Transverse colon (tissue), 4 donors: ENCODE results near the gene CRISPLD2. TPM values are rescaled to one million over a fixed set of nuclear protein-coding genes. Genes with fewer than 3 reads are reported as not detected.
A peak's percentile ranks its signal among the peaks of the same experiment; 100 is the strongest.

Experiments used
- DNase-seq: peaks from one replicate; pipeline ENCODE4 v3.0.0-alpha.2; 2019
- H3K27ac ChIP-seq, 4 donors: fragments of 200-600 bp; sonication (generic); 2 replicates each; pipeline ENCODE4 v1.5.1; 2016 to 2018; ENCODE audit warnings: inconsistent platforms in 4 of 4
- H3K27me3 ChIP-seq: fragments of 200-600 bp; sonication (generic); 2 replicates; pipeline ENCODE4 v1.5.1; 2017; ENCODE audit warnings: inconsistent platforms
- H3K36me3 ChIP-seq, 4 donors: fragments of 200-600 bp; sonication (generic); 2 replicates each; pipeline ENCODE4 v1.5.1; 2017 to 2019; ENCODE audit warnings: inconsistent platforms in 4 of 4
- H3K4me1 ChIP-seq, 4 donors: fragments of 200-600 bp; sonication (generic); 2 replicates each; pipeline ENCODE4 v1.5.1; 2017 to 2020; ENCODE audit warnings: inconsistent platforms in 4 of 4
- H3K4me3 ChIP-seq, 4 donors: fragments of 200-600 bp; sonication (generic); 1 replicate in 1 of 4; 2 replicates in 3 of 4; pipeline versions ENCODE4 v1.5.1 to v1.6.1; 2017 to 2019; ENCODE audit warnings: inconsistent platforms in 4 of 4
- H3K9me3 ChIP-seq, 2 donors: fragments of 200-600 bp; sonication (generic); 2 replicates each; pipeline ENCODE4 v1.5.1; 2017 to 2019; ENCODE audit warnings: inconsistent platforms in 2 of 2
- EP300 ChIP-seq: sonication (generic); formaldehyde crosslinking; IDR thresholded peaks from one replicate; pipeline ENCODE4 v1.6.1; 2017; ENCODE audit warnings: antibody characterized with exemption, low read depth
- POLR2A ChIP-seq: fragments of 450-650 bp; IDR thresholded peaks from one replicate; pipeline ENCODE4 v1.6.1; 2016; ENCODE audit warnings: antibody characterized with exemption, mild to moderate bottlenecking, moderate library complexity
- POLR2AphosphoS5 ChIP-seq, 3 donors: sonication (generic); formaldehyde crosslinking; IDR thresholded peaks; one replicate each; pipeline ENCODE4 v1.6.1; 2016; ENCODE audit warnings: antibody characterized with exemption in 3 of 3
- WGBS, 2 donors: methylation state at CpG; one replicate each; pipeline ENCODE4 v1.1.5; 2018; ENCODE audit warnings: low coverage in 1 of 2; 5-methylcytosine and 5-hydroxymethylcytosine counted together
- in situ Hi-C, 4 donors: fragments of 200-750 bp; cut with MboI; loops; one replicate each; pipeline versions ENCODE4 v1.15.0 to v1.15.1; 2017; ENCODE audit warnings: low sequenced_read_pairs in 3 of 4, low pct_ligation_motif_present in 1 of 4, low pct_unique_long_range_greater_than_20kb in 1 of 4
- intact Hi-C: fragments of 100-400 bp; cut with DNase I; formaldehyde crosslinking; loops from one replicate; pipeline ENCODE4 v1.15.1; 2023; ENCODE audit warnings: low total_unique reads
- total RNA-seq, 4 donors: library from RNA; depleted of rRNA; stranded (reverse); fragments of >200 nt; gene quantifications; one replicate each; pipeline ENCODE4 v1.1.0, GENCODE V29; 2016
- TF ChIP-seq, protein P1 (sequence below), 5 experiments: fragments of 200-600 bp in 3 of 5; fragments of 450-650 bp in 2 of 5; sonication (generic) in 3 of 5; IDR thresholded peaks; 1 replicate in 2 of 5; 2 replicates in 3 of 5; pipeline ENCODE4 v1.5.1; 2016 to 2017; ENCODE audit warnings: antibody characterized with exemption in 5 of 5, inconsistent platforms in 3 of 5, mild to moderate bottlenecking in 2 of 5, moderate library complexity in 1 of 5

CRISPLD2 gene
- total RNA-seq, 4 donors from 2014 or later, result 53.4 to 326 (median 71.0) TPM

DNA sequence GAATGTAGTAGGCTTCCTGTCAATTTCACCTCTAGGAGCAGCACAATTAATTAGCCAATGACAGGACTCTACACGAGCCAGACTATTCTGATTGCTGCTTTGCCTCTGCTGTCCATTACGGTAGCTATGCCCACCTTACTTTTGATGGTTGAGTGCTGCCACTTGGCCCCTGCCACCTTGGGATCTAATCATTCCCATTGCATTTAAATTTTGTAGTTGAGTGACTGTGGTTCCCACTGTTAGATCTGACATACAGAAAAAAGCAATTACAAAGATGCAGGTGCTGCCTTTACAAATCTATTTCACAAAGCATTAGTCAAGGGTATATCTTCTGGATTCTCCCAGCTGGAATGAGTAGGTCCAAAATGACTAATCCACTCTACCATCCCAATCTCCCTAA, 39.9 kb downstream of the CRISPLD2 start:
- in situ Hi-C loops (no loop called here), intact Hi-C loops (no loop called here)
- peaks cover 0 to 35% (median 2%) of the 10 kb centered on the region in 4 donors for H3K36me3 ChIP-seq
- no peak overlapping the region for H3K27ac ChIP-seq
- no peak overlapping the region for H3K4me3 ChIP-seq
- H3K27me3 ChIP-seq, result no peaks in the 10 kb centered on the region
- TF ChIP-seq EP300, result no peak
- no peak for TF ChIP-seq POLR2AphosphoS5 (IDR thresholded peaks at IDR 0.05)
- TF ChIP-seq POLR2A, result no peak
- TF ChIP-seq, protein P1, sequence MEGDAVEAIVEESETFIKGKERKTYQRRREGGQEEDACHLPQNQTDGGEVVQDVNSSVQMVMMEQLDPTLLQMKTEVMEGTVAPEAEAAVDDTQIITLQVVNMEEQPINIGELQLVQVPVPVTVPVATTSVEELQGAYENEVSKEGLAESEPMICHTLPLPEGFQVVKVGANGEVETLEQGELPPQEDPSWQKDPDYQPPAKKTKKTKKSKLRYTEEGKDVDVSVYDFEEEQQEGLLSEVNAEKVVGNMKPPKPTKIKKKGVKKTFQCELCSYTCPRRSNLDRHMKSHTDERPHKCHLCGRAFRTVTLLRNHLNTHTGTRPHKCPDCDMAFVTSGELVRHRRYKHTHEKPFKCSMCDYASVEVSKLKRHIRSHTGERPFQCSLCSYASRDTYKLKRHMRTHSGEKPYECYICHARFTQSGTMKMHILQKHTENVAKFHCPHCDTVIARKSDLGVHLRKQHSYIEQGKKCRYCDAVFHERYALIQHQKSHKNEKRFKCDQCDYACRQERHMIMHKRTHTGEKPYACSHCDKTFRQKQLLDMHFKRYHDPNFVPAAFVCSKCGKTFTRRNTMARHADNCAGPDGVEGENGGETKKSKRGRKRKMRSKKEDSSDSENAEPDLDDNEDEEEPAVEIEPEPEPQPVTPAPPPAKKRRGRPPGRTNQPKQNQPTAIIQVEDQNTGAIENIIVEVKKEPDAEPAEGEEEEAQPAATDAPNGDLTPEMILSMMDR (IDR thresholded peaks at IDR 0.05), result no peak
- H3K9me3 ChIP-seq, result no peaks in the 10 kb centered on the region
- DNase-seq, result no peak
- no peaks in the 10 kb centered on the region for H3K4me1 ChIP-seq
- WGBS, 2 donors, result 94 to 100% methylated on average over 2 of the region's 2 CpGs

DNA sequence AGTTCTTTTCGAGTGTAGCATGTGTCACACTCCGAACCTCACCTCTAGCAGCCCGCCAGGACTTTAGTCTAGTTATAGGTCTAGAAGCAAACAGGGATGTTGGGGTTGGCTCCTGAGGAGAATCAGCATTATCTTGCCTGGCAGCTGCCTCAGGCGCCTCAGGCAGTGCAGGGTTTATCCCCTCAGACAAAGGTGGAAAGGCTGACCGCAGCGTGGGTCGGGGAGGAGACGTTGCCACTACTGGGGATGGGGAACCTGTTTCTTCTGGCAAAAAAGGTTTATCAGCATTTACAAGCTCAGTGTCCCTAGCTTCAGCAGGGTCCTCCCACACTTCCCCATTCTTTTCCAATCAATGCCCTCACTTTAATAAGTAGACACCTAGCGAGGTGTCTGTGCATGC, 40.6 kb downstream of the CRISPLD2 start:
- intact Hi-C loops, result no loop called here
- H3K27me3 ChIP-seq, result no peaks in the 10 kb centered on the region
- no peaks in the 10 kb centered on the region for H3K9me3 ChIP-seq
- no peak overlapping the region for H3K27ac ChIP-seq
- H3K36me3 ChIP-seq, result peaks cover 0 to 32% (median 2%) of the 10 kb centered on the region in 4 donors
- in situ Hi-C loops, result no loop called here
- 82 to 92% methylated on average over 4 to 9 of the region's 9 CpGs for WGBS, 2 donors
- DNase-seq, result no peak
- no peak overlapping the region for H3K4me3 ChIP-seq
- no peaks in the 10 kb centered on the region for H3K4me1 ChIP-seq
- TF ChIP-seq, protein P1 (IDR thresholded peaks at IDR 0.05), result no peak
- TF ChIP-seq POLR2AphosphoS5 (IDR thresholded peaks at IDR 0.05), result peak in 1 of 3 donors; percentile 12

DNA sequence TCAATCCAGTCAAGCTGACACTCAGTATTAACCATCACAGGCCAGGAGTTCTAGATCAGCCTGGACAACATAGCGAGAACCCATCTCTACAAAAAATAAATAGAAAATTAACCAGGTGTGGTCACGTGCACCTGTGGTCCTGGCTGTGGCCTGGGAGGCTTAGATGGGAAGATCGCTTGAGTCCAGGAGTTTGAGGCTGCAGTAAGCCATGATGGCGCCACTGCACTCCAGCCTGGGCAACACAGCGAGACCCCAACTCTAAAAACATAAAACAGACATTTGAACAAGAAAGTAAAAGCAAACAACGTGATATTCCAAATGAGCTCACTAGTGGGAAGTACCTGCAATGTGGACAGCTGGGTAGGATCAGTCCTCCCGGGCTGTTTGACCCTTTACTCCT, 41.9 kb downstream of the CRISPLD2 start:
- Histone ChIP-seq H3K36me3 (peaks cover 0 to 28% (median 2%) of the 10 kb centered on the region in 4 donors), H3K4me1 (no peaks in the 10 kb centered on the region), H3K4me3 (no peak overlapping the region), H3K27me3 (no peaks in the 10 kb centered on the region), H3K27ac (no peak overlapping the region), H3K9me3 (no peaks in the 10 kb centered on the region)
- 84 to 94% methylated on average over 3 to 7 of the region's 7 CpGs for WGBS, 2 donors
- in situ Hi-C loops, result no loop called here
- intact Hi-C loops, result no loop called here
- TF ChIP-seq POLR2A, result no peak
- no peak for TF ChIP-seq POLR2AphosphoS5 (IDR thresholded peaks at IDR 0.05)
- no peak for TF ChIP-seq EP300
- TF ChIP-seq, protein P1 (IDR thresholded peaks at IDR 0.05), result no peak
- DNase-seq, result no peak

DNA sequence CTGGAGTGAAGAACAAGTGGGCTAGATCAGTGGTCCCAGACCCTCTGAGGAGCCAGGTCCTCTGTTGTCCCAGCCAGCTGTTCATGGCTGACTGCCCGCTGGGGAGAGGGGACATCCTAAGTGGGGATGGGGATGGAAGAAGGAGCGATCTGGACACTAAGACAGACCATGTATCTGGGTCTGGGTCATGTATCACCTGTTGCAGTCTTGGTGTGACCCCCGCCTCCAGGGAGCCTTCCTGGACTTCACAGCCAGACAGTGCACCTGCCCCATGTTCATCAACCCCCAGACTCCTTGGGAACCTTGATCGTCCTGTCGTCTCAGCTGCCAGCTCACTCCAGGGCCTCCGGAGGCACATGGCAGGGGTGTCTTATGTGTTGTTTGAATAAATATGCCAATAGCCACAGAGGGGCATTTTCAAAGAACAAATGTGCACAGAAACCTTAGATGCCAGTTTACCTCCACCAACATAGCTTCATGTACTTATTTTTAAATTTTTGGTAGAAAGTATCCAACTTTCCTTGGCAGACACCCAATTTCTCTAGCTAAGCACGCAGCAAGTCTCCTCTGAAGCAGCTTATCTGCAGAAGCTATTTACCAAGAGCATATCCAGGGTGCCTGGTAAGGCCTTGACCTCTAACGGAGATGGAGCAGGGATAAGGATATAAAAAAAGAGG, 43.2 kb downstream of the CRISPLD2 start:
- TF ChIP-seq EP300, result no peak
- no peaks in the 10 kb centered on the region for H3K27me3 ChIP-seq
- 83 to 85% methylated on average over 6 to 8 of the region's 8 CpGs for WGBS, 2 donors
- peaks cover 0 to 28% (median 2%) of the 10 kb centered on the region in 4 donors for H3K36me3 ChIP-seq
- in situ Hi-C loops, result no loop called here
- intact Hi-C loops, result no loop called here
- DNase-seq, result no peak
- no peak overlapping the region for H3K4me3 ChIP-seq
- H3K4me1 ChIP-seq, result peaks cover 0 to 4% (median 0%) of the 10 kb centered on the region in 4 donors
- no peaks in the 10 kb centered on the region for H3K9me3 ChIP-seq
- H3K27ac ChIP-seq, result no peak overlapping the region

DNA sequence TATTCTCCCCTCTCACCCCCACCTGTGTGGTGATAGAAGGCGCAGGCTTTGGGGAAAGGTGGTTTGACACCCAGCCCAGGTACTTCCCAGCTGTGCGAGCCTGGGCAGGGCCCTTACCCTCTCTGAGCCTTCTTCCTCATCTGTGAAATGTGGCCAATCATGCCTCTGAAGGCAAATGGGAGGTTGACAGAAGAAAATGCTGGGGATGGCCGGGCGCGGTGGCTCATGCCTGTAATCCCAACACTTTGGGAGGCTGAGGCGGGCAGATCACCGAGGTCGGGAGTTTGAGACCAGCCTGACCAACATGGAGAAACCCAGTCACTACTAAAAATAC, 43.7 kb downstream of the CRISPLD2 start:
- Histone ChIP-seq H3K4me1 (peaks cover 0 to 4% (median 0%) of the 10 kb centered on the region in 4 donors), H3K27ac (no peak overlapping the region), H3K9me3 (no peaks in the 10 kb centered on the region), H3K36me3 (peaks cover 0 to 28% (median 2%) of the 10 kb centered on the region in 4 donors), H3K27me3 (no peaks in the 10 kb centered on the region), H3K4me3 (no peak overlapping the region)
- no peak for TF ChIP-seq POLR2AphosphoS5 (IDR thresholded peaks at IDR 0.05)
- no peak for TF ChIP-seq EP300
- TF ChIP-seq POLR2A, result no peak
- TF ChIP-seq, protein P1 (IDR thresholded peaks at IDR 0.05), result no peak
- DNase-seq, result no peak
- intact Hi-C loops, result no loop called here
- in situ Hi-C loops, result no loop called here
- 96 to 100% methylated on average over 1 to 8 of the region's 8 CpGs for WGBS, 2 donors
